HepG2 (cell line): ENCODE data around the gene SYVN1. TPM values are rescaled to one million over a fixed set of nuclear protein-coding genes. Genes with fewer than 3 reads are reported as not detected.

Experiments used
- ATF6 ChIP-seq: sonication (generic); formaldehyde crosslinking; conservative IDR thresholded peaks from 2 replicates; pipeline ENCODE4 v1.4.0; 2020; ENCODE audit warnings: missing genetic modification reagents
- CHD4 ChIP-seq: fragments of 200-600 bp; sonication (generic); IDR thresholded peaks from 2 replicates; pipeline ENCODE4 v1.7.0; 2017; ENCODE audit warnings: mild to moderate bottlenecking, low read length, borderline replicate concordance
- HNF4G ChIP-seq, 2 experiments: sonication (generic) in 1 of 2; formaldehyde crosslinking in 1 of 2; IDR thresholded peaks; 2 replicates each; pipeline versions ENCODE4 v1.4.0 to v1.6.1; 2011 to 2020; ENCODE audit warnings: borderline replicate concordance in 2 of 2, low read depth in 2 of 2, mild to moderate bottlenecking in 2 of 2, low read length in 1 of 2, missing genetic modification reagents in 1 of 2, moderate library complexity in 1 of 2
- KAT2B ChIP-seq: fragments of 150-350 bp; IDR thresholded peaks from 2 replicates; pipeline ENCODE4 v1.6.1; 2014; ENCODE audit warnings: low read depth, low read length, borderline replicate concordance
- KDM6A ChIP-seq: IDR thresholded peaks from 2 replicates; pipeline ENCODE4 v1.6.1; 2016; ENCODE audit warnings: low read depth
- PATZ1 ChIP-seq: sonication (generic); formaldehyde crosslinking; IDR thresholded peaks from 2 replicates; pipeline ENCODE4 v1.4.0; 2020; ENCODE audit warnings: missing genetic modification reagents
- SALL1 ChIP-seq: sonication (generic); formaldehyde crosslinking; IDR thresholded peaks from 2 replicates; pipeline ENCODE4 v1.8.0; 2022; ENCODE audit warnings: mild to moderate bottlenecking, missing genetic modification reagents
- SP1 ChIP-seq, 2 experiments: fragments of 450-650 bp in 1 of 2; sonication (generic) in 1 of 2; formaldehyde crosslinking in 1 of 2; IDR thresholded peaks; 2 replicates each; pipeline versions ENCODE4 v1.4.0 to v1.6.1; 2016 to 2020; ENCODE audit warnings: missing genetic modification reagents in 1 of 2
- SSRP1 ChIP-seq: IDR thresholded peaks from 2 replicates; pipeline ENCODE4 v1.6.1; 2016; ENCODE audit warnings: control low read depth
- TAF15 ChIP-seq: fragments of 200-400 bp; formaldehyde crosslinking; IDR thresholded peaks from one replicate; pipeline ENCODE4 v1.6.1; 2018; ENCODE audit warnings: mild to moderate bottlenecking, low read depth, low read length; ENCODE audit not compliant: poor library complexity, severe bottlenecking
- ZBTB8A ChIP-seq: sonication (generic); formaldehyde crosslinking; IDR thresholded peaks from 2 replicates; pipeline ENCODE4 v1.4.0; 2020; ENCODE audit warnings: mild to moderate bottlenecking, low read depth, missing genetic modification reagents, borderline replicate concordance
- ZFP90 ChIP-seq: sonication (generic); formaldehyde crosslinking; IDR thresholded peaks from 2 replicates; pipeline ENCODE4 v1.8.0; 2022; ENCODE audit warnings: missing genetic modification reagents, mild to moderate bottlenecking, inconsistent platforms, borderline replicate concordance
- ZNF274 ChIP-seq: sonication (generic); formaldehyde crosslinking; IDR thresholded peaks from 2 replicates; pipeline ENCODE4 v1.5.1; 2020; ENCODE audit warnings: mild to moderate bottlenecking, missing genetic modification reagents
- ZNF333 ChIP-seq: sonication (generic); formaldehyde crosslinking; IDR thresholded peaks from 2 replicates; pipeline ENCODE4 v1.4.0; 2020; ENCODE audit warnings: mild to moderate bottlenecking, missing genetic modification reagents, borderline replicate concordance
- ZNF383 ChIP-seq: sonication (generic); formaldehyde crosslinking; IDR thresholded peaks from 2 replicates; pipeline ENCODE4 v1.4.0; 2020; ENCODE audit warnings: missing genetic modification reagents, mild to moderate bottlenecking, borderline replicate concordance
- ZNF460 ChIP-seq: sonication (generic); formaldehyde crosslinking; IDR thresholded peaks from 2 replicates; pipeline ENCODE4 v1.5.1; 2020; ENCODE audit warnings: missing genetic modification reagents, mild to moderate bottlenecking, borderline replicate concordance
- ZNF552 ChIP-seq: sonication (generic); formaldehyde crosslinking; IDR thresholded peaks from 2 replicates; pipeline ENCODE4 v1.9.0; 2022; ENCODE audit warnings: missing genetic modification reagents, mild to moderate bottlenecking, borderline replicate concordance
- ZNF724P ChIP-seq: sonication (generic); formaldehyde crosslinking; IDR thresholded peaks from 2 replicates; pipeline ENCODE4 v1.8.0; 2022; ENCODE audit warnings: missing genetic modification reagents, borderline replicate concordance
- ZNF773 ChIP-seq: sonication (generic); formaldehyde crosslinking; IDR thresholded peaks from 2 replicates; pipeline ENCODE4 v1.4.0; 2020; ENCODE audit warnings: missing genetic modification reagents, borderline replicate concordance
- ZNF776 ChIP-seq: sonication (generic); formaldehyde crosslinking; IDR thresholded peaks from 2 replicates; pipeline ENCODE4 v1.4.0; 2020; ENCODE audit warnings: mild to moderate bottlenecking, missing genetic modification reagents
- ZSCAN21 ChIP-seq: sonication (generic); formaldehyde crosslinking; IDR thresholded peaks from 2 replicates; pipeline ENCODE4 v1.8.0; 2022; ENCODE audit warnings: mild to moderate bottlenecking, missing genetic modification reagents, moderate library complexity, borderline replicate concordance
- polyA plus RNA-seq, 8 experiments: library from polyadenylated mRNA; depleted of rRNA in 3 of 8; stranded (reverse) in 7 of 8; unstranded in 1 of 8; fragments of >200 nt; fragmentation: Illumina TruSeq in 4 of 8; extraction: Trizol in 4 of 8; gene quantifications; 2 replicates each; pipeline versions ENCODE4 v1.2.1 to v1.2.3, GENCODE V29; 2011 to 2016; ENCODE audit warnings: low read depth in 4 of 8, missing spikeins in 1 of 8, mixed read lengths in 1 of 8; ENCODE audit not compliant: insufficient read depth in 1 of 8
- total RNA-seq, 5 experiments: library from RNA; depleted of rRNA; stranded (reverse); fragments of >200 nt; fragmentation: Illumina TruSeq; extraction: Trizol; gene quantifications; 2 replicates each; pipeline ENCODE4 v1.2.3, GENCODE V29; 2016; ENCODE audit warnings: low read depth in 1 of 5
- TF ChIP-seq, protein P1 (sequence below): IDR thresholded peaks from 2 replicates; pipeline ENCODE4 v1.6.1; 2016; ENCODE audit warnings: low read depth, borderline replicate concordance
- TF ChIP-seq, protein P2 (sequence below): sonication (generic); formaldehyde crosslinking; IDR thresholded peaks from 2 replicates; pipeline ENCODE4 v1.8.1; 2023; ENCODE audit warnings: mild to moderate bottlenecking, missing genetic modification reagents

SYVN1 gene
- total and polyA plus RNA-seq, 2 of the 13 experiments (the other 11 are each of a cell fraction or from before 2014, with no cell fraction given): 10.3 to 22.5 TPM

DNA sequence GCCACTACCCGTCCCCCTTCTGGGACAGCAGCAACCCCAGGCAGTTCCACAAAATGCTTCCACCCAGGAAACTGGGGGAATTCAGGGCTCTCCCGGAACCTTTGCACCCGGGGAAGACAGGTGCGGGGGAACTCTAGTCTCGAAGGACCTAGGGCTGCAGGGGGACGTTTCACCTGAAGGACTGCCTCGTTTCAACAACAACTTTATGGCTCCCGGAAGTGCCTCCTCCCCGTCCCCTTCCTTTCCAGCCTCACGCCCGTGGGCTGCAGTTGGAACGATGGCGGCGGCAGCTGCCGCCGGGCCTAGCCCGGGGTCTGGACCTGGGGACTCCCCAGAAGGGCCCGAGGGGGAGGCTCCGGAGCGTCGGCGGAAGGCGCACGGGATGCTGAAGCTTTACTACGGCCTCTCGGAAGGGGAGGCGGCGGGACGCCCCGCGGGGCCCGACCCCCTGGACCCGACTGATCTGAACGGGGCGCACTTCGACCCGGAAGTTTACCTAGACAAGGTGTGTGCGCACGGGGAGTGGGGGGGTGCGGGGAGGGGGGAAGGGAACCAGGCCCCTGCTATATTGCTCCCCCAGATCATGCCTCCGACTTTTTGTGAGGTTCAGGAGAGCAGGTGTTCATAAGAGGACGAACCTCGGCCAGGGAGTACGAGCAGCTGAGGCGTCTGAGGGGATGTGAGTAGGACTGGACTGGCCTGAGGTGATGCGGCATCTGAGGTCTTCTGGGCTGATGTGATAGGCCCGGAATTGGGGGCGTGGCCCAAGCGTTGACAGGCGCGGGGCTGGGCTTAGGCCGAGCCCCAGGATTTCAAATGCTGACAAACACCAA is 38.1 kb downstream of the SYVN1 start, which contains the start of gene VPS51 (continued):
- TF ChIP-seq ZNF724P (CRISPR knock-in tag) (no peak), HNF4G (IDR thresholded peaks at IDR 0.05; ENCODE audit: borderline replicate concordance, low read depth, low read length) (peak; percentile 72; the same call in 1 of the 2 replicates), HNF4G (CRISPR knock-in tag; IDR thresholded peaks at IDR 0.05; ENCODE audit: borderline replicate concordance, low read depth) (no peak), ZFP90 (0 out of 2 replicates have a peak, but pooled peaks have one; percentile 8), KDM6A (CRISPR knock-in tag) (no peak), KAT2B (no peak), ZNF773 (no peak), ZNF552 (CRISPR knock-in tag) (0 out of 2 replicates have a peak, but pooled peaks have one; percentile 63), SSRP1 (no peak), ZNF776 (CRISPR knock-in tag) (0 out of 2 replicates have a peak, but pooled peaks have one; percentile 69), ZNF460 (CRISPR knock-in tag) (peak; percentile 55; the same call in 1 of the 2 replicates), ZNF274 (0 out of 2 replicates have a peak, but pooled peaks have one; percentile 47), ZSCAN21 (0 out of 2 replicates have a peak, but pooled peaks have one; percentile 58), TAF15 (peak; percentile 82), ZNF383 (CRISPR knock-in tag) (no peak), ZBTB8A (CRISPR knock-in tag) (no peak), SALL1 (CRISPR knock-in tag) (peak; percentile 74), PATZ1 (CRISPR knock-in tag) (peak; percentile 69), ZNF333 (CRISPR knock-in tag) (0 out of 2 replicates have a peak, but pooled peaks have one; percentile 60), CHD4 (no peak), SP1 (IDR thresholded peaks at IDR 0.05) (no peak), SP1 (CRISPR knock-in tag; IDR thresholded peaks at IDR 0.05) (peak; percentile 96), ATF6 (CRISPR knock-in tag) (no peak)
- TF ChIP-seq, protein P1, sequence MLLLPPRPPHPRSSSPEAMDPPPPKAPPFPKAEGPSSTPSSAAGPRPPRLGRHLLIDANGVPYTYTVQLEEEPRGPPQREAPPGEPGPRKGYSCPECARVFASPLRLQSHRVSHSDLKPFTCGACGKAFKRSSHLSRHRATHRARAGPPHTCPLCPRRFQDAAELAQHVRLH (CRISPR knock-in tag): peak; percentile 82; the same call in 1 of the 2 replicates
- TF ChIP-seq, protein P2, sequence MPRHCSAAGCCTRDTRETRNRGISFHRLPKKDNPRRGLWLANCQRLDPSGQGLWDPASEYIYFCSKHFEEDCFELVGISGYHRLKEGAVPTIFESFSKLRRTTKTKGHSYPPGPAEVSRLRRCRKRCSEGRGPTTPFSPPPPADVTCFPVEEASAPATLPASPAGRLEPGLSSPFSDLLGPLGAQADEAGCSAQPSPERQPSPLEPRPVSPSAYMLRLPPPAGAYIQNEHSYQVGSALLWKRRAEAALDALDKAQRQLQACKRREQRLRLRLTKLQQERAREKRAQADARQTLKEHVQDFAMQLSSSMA (CRISPR knock-in tag): peak; percentile 64; the same call in 1 of the 2 replicates
